ENCODE measurements around the gene TRIM63. TPM values are rescaled to one million over a fixed set of nuclear protein-coding genes. Genes with fewer than 3 reads are reported as not detected.
A peak's percentile ranks its signal among the peaks of the same experiment; 100 is the strongest.

TRIM63 gene
- total RNA-seq, 1 experiment from 2014 or later = not detected

GRCh38 chr1:26069941-26070295, 2.5 kb upstream of the TRIM63 start:
- no peak overlapping the region for H2AFZ ChIP-seq (ENCODE audit: low read length)
- no peak overlapping the region for H2BK12ac ChIP-seq (ENCODE audit: insufficient read length, low read depth, low read length)
- H3K4me2 ChIP-seq (ENCODE audit: insufficient read depth, insufficient read length, low read length) = no peak overlapping the region
- H3K9me3 ChIP-seq (ENCODE audit: control insufficient read depth, low read depth, low read length) = no peaks in the 10 kb centered on the region
- H3K27ac ChIP-seq (ENCODE audit: insufficient read length, low read depth, low read length) = no peak overlapping the region
- no peaks in the 10 kb centered on the region for H3K27me3 ChIP-seq (ENCODE audit: insufficient read depth, low read length)
- TF ChIP-seq CTCF (conservative IDR thresholded peaks at IDR 0.05) = no peak
- no peaks in the 10 kb centered on the region for H3K4me1 ChIP-seq (ENCODE audit: insufficient read depth, low read length)
- no peak overlapping the region for H3K18ac ChIP-seq (ENCODE audit: insufficient read length, low read depth, low read length)
- Mint-ChIP-seq H3K27ac (peak overlapping the region in 1 of 3 experiments; percentile 4; a peak in 1 of 7 replicates), H3K9me3 (no peaks in the 10 kb centered on the region; a peak in 1 of 5 replicates), H3K4me1 (peaks cover 10 to 17% of the 10 kb centered on the region in 2 experiments), H3K36me3 (ENCODE audit: insufficient read depth in 1 of 3, low read depth in 3 of 3) (no peaks in the 10 kb centered on the region; a peak in 1 of 7 replicates), H3K27me3 (ENCODE audit: low read depth) (peaks cover 32% of the 10 kb centered on the region), H3K4me3 (no peak overlapping the region)
- H3K4ac ChIP-seq (ENCODE audit: low read depth, low read length) = no peak overlapping the region
- H3K56ac ChIP-seq (ENCODE audit: insufficient read length, low read depth, low read length) = no peak overlapping the region
- no peaks in the 10 kb centered on the region for H3K79me1 ChIP-seq (ENCODE audit: insufficient read depth, low read depth, low read length, poor library complexity, severe bottlenecking)
- no peak overlapping the region for H3T11ph ChIP-seq (ENCODE audit: low read length)
- H3K9ac ChIP-seq (ENCODE audit: extremely low read depth, insufficient read length, low read length) = no peak overlapping the region
- no peaks in the 10 kb centered on the region for H3K79me2 ChIP-seq (ENCODE audit: insufficient read depth, low read length)
- WGBS (ENCODE audit: extremely low coverage, insufficient read length, low lambda C conversion rate) = no CpG with 5 or more reads among the region's 1 CpG
- no peak overlapping the region for H4K91ac ChIP-seq (ENCODE audit: insufficient read length, low read depth, low read length)
- H4K20me1 ChIP-seq (ENCODE audit: control insufficient read depth, insufficient read depth, insufficient read length) = no peaks in the 10 kb centered on the region
- DNase-seq = no peak
- H2BK20ac ChIP-seq (ENCODE audit: low read depth, low read length, poor library complexity, severe bottlenecking) = no peak overlapping the region
- no peak overlapping the region for H2BK5ac ChIP-seq (ENCODE audit: insufficient read length, low read length)
- no peaks in the 10 kb centered on the region for H3K23me2 ChIP-seq (ENCODE audit: insufficient read length, low read depth, low read length, poor library complexity, severe bottlenecking)
- H4K8ac ChIP-seq (replicated peaks; ENCODE audit: insufficient read length, low read depth, low read length) = no peak overlapping the region
- no peak overlapping the region for H2BK120ac ChIP-seq (ENCODE audit: low read depth, low read length, poor library complexity, severe bottlenecking)
- no peak overlapping the region for H3K14ac ChIP-seq (ENCODE audit: insufficient read depth, low read length)
- H4K5ac ChIP-seq (ENCODE audit: insufficient read length, low read depth, low read length) = no peak overlapping the region
- H3K23ac ChIP-seq (ENCODE audit: insufficient read length, low read depth, low read length) = no peak overlapping the region
- H2AK5ac ChIP-seq (ENCODE audit: insufficient read length, low read length) = no peak overlapping the region
- no peak overlapping the region for H2BK15ac ChIP-seq (ENCODE audit: low read depth, low read length)
